GM12872 (cell line): Measurements from ENCODE around the gene HMCN2.

Experiments
- CTCF ChIP-seq: IDR thresholded peaks from 3 replicates; pipeline ENCODE4 v1.5.1; 2011; ENCODE audit warnings: low read depth, mild to moderate bottlenecking, low read length, moderate library complexity; ENCODE audit not compliant: insufficient read depth

HMCN2 gene

GRCh38 chr9:130347931-130348330 is 82.4 kb downstream of the HMCN2 start:
- no peak for TF ChIP-seq CTCF

GRCh38 chr9:130348341-130348740 is 82.8 kb downstream of the HMCN2 start:
- no peak for TF ChIP-seq CTCF

GRCh38 chr9:130348881-130349280 is 83.3 kb downstream of the HMCN2 start:
- no peak for TF ChIP-seq CTCF

- TF ChIP-seq CTCF: no peak
Measured at GRCh38 chr9:130349398-130349797, 83.8 kb downstream of the HMCN2 start.

- TF ChIP-seq CTCF: no peak
Measured at GRCh38 chr9:130351343-130351742, 85.8 kb downstream of the HMCN2 start.

GRCh38 chr9:130352081-130352480 is 86.5 kb downstream of the HMCN2 start:
- no peak for TF ChIP-seq CTCF

- TF ChIP-seq CTCF: no peak
Measured at GRCh38 chr9:130352586-130353285, 87.2 kb downstream of the HMCN2 start.

GRCh38 chr9:130354378-130354777 is 88.8 kb downstream of the HMCN2 start:
- no peak for TF ChIP-seq CTCF
